ENCODE results near the gene DUSP15.
"Not testable (repeated sequence)": the region's sequence is repeated elsewhere in the genome, so short reads cannot be mapped to it uniquely, and the experiment has no call there.

DUSP15 gene

GRCh38 chr20:31820228-31820627 is 50.1 kb downstream of the DUSP15 start:
- H3K27me3 Mint-ChIP-seq, result peaks cover 3% of the 10 kb centered on the region
- no peak for ATAC-seq (ENCODE audit: low read depth)
- no peaks in the 10 kb centered on the region for H3K36me3 Mint-ChIP-seq
- no peak overlapping the region for H3K4me3 Mint-ChIP-seq
- H3K27ac Mint-ChIP-seq, result no peak overlapping the region
- peaks cover 5% of the 10 kb centered on the region for H3K4me1 Mint-ChIP-seq
- no peak for DNase-seq (ENCODE audit: low spot score in 2 of 2)
- no peaks in the 10 kb centered on the region for H3K9me3 Mint-ChIP-seq

- no peak for ATAC-seq (ENCODE audit: low read depth)
- H3K9me3 Mint-ChIP-seq, result no peaks in the 10 kb centered on the region
- H3K27ac Mint-ChIP-seq, result no peak within 1 kb of the TSS
- H3K4me1 Mint-ChIP-seq, result peaks cover 5% of the 10 kb centered on the region
- peaks cover 3% of the 10 kb centered on the region for H3K27me3 Mint-ChIP-seq
- no peaks in the 10 kb centered on the region for H3K36me3 Mint-ChIP-seq
- H3K4me3 Mint-ChIP-seq, result no peak within 1 kb of the TSS
- no peak for DNase-seq (ENCODE audit: low spot score in 2 of 2)
Measured at GRCh38 chr20:31819083-31819784, 51.1 kb downstream of the DUSP15 start, which contains the start of gene MYLK2. TSS of gene MYLK2 (plus strand) at chr20:31819356. CDS start at chr20:31819581, 225 bp downstream.

- Mint-ChIP-seq H3K9me3 (no peaks in the 10 kb centered on the region), H3K4me1 (peaks cover 5% of the 10 kb centered on the region), H3K27ac (no peak overlapping the region), H3K4me3 (no peak overlapping the region), H3K27me3 (peaks cover 3% of the 10 kb centered on the region), H3K36me3 (no peaks in the 10 kb centered on the region)
- no peak for DNase-seq (ENCODE audit: low spot score in 2 of 2)
- ATAC-seq (ENCODE audit: low read depth), result no peak
Measured at GRCh38 chr20:31818376-31818908, 51.9 kb downstream of the DUSP15 start.

GRCh38 chr20:31817461-31817860 is 52.9 kb downstream of the DUSP15 start:
- Mint-ChIP-seq H3K4me1 (peaks cover 2% of the 10 kb centered on the region), H3K4me3 (no peak overlapping the region), H3K27ac (no peak overlapping the region), H3K36me3 (no peaks in the 10 kb centered on the region), H3K27me3 (peaks cover 3% of the 10 kb centered on the region), H3K9me3 (no peaks in the 10 kb centered on the region)
- ATAC-seq (ENCODE audit: low read depth) (no peak), DNase-seq (ENCODE audit: low spot score in 2 of 2) (no peak)

- no peak for DNase-seq (ENCODE audit: low spot score in 2 of 2)
- Mint-ChIP-seq H3K27ac (no peak overlapping the region), H3K4me3 (no peak overlapping the region), H3K4me1 (no peaks in the 10 kb centered on the region), H3K36me3 (no peaks in the 10 kb centered on the region), H3K27me3 (no peaks in the 10 kb centered on the region), H3K9me3 (no peaks in the 10 kb centered on the region)
- ATAC-seq (ENCODE audit: low read depth), result no peak
Measured at GRCh38 chr20:31816221-31816620, 54.1 kb downstream of the DUSP15 start.

- DNase-seq (ENCODE audit: low spot score in 2 of 2), result no peak
- Mint-ChIP-seq H3K4me3 (no peak overlapping the region), H3K27ac (no peak overlapping the region)
Measured at GRCh38 chr20:31815408-31816188, 54.7 kb downstream of the DUSP15 start.

GRCh38 chr20:31814142-31814541 is 56.2 kb downstream of the DUSP15 start:
- not testable (repeated sequence) for H3K27me3 Mint-ChIP-seq; ATAC-seq (ENCODE audit: low read depth); DNase-seq (ENCODE audit: low spot score in 2 of 2); H3K4me3 Mint-ChIP-seq; H3K4me1 Mint-ChIP-seq; H3K36me3 Mint-ChIP-seq; H3K9me3 Mint-ChIP-seq; H3K27ac Mint-ChIP-seq

More at GRCh38 chr20:31815408-31816188, 54.7 kb downstream of the DUSP15 start:
- H3K9me3 Mint-ChIP-seq, result no peaks in the 10 kb centered on the region
- ATAC-seq (ENCODE audit: low read depth), result no peak
- no peaks in the 10 kb centered on the region for H3K4me1 Mint-ChIP-seq
- no peaks in the 10 kb centered on the region for H3K36me3 Mint-ChIP-seq
- no peaks in the 10 kb centered on the region for H3K27me3 Mint-ChIP-seq

- DNase-seq (ENCODE audit: low spot score in 2 of 2) (no peak), ATAC-seq (ENCODE audit: low read depth) (no peak)
- Mint-ChIP-seq H3K27me3 (no peaks in the 10 kb centered on the region), H3K4me1 (peaks cover 3% of the 10 kb centered on the region), H3K36me3 (no peaks in the 10 kb centered on the region), H3K9me3 (no peaks in the 10 kb centered on the region), H3K4me3 (no peak overlapping the region), H3K27ac (no peak overlapping the region)
Measured at GRCh38 chr20:31813611-31814010, 56.7 kb downstream of the DUSP15 start.

GRCh38 chr20:31811796-31812728 is 58.3 kb downstream of the DUSP15 start:
- Mint-ChIP-seq H3K27me3 (no peaks in the 10 kb centered on the region), H3K36me3 (no peaks in the 10 kb centered on the region), H3K9me3 (no peaks in the 10 kb centered on the region), H3K4me3 (no peak overlapping the region), H3K27ac (no peak overlapping the region), H3K4me1 (peaks cover 3% of the 10 kb centered on the region)
- ATAC-seq (ENCODE audit: low read depth) (no peak), DNase-seq (ENCODE audit: low spot score in 2 of 2) (no peak)

- H3K36me3 Mint-ChIP-seq, result no peaks in the 10 kb centered on the region
- peaks cover 7% of the 10 kb centered on the region for H3K4me1 Mint-ChIP-seq
- H3K27ac Mint-ChIP-seq, result no peak overlapping the region
- H3K4me3 Mint-ChIP-seq, result no peak overlapping the region
- no peaks in the 10 kb centered on the region for H3K9me3 Mint-ChIP-seq
- no peaks in the 10 kb centered on the region for H3K27me3 Mint-ChIP-seq
- DNase-seq (ENCODE audit: low spot score in 2 of 2) (no peak), ATAC-seq (ENCODE audit: low read depth) (no peak)
Measured at GRCh38 chr20:31811198-31811597, 59.1 kb downstream of the DUSP15 start.
